ENCODE measurements around the gene TCF19. TPM values are rescaled to one million over a fixed set of nuclear protein-coding genes. Genes with fewer than 3 reads are reported as not detected.

The TCF19 gene
- total RNA-seq, 1 donor from 2014 or later = 34.1 TPM

GRCh38 chr6:31209137-31209536 lies 50.7 kb downstream of the TCF19 start:
- DNase-seq (ENCODE audit: low read depth) = no peak
- TF ChIP-seq CTCF (conservative IDR thresholded peaks at IDR 0.05; ENCODE audit: low read depth, low read length) = no peak
- no peak overlapping the region for H3K4me3 ChIP-seq (ENCODE audit: low read depth, low read length)

GRCh38 chr6:31210123-31210522 lies 51.7 kb downstream of the TCF19 start:
- no peak for TF ChIP-seq CTCF (conservative IDR thresholded peaks at IDR 0.05; ENCODE audit: low read depth, low read length)
- no peak for DNase-seq (ENCODE audit: low read depth)
- no peak overlapping the region for H3K4me3 ChIP-seq (ENCODE audit: low read depth, low read length)

GRCh38 chr6:31210741-31211532 lies 52.5 kb downstream of the TCF19 start:
- no peak for DNase-seq (ENCODE audit: low read depth)
- no peak overlapping the region for H3K4me3 ChIP-seq (ENCODE audit: low read depth, low read length)
- TF ChIP-seq CTCF (conservative IDR thresholded peaks at IDR 0.05; ENCODE audit: low read depth, low read length) = no peak

Other genes starting within 250 kb of the TCF19 start
- gene VARS2, start 244.4 kb upstream of the TCF19 start, total RNA-seq = 28.1 and 48.5 TPM in 2 replicates
- gene SFTA2, start 226.4 kb upstream of the TCF19 start, total RNA-seq = 8.2 and 8.7 TPM in 2 replicates
- gene MUCL3, start 217.6 kb upstream of the TCF19 start, total RNA-seq = under 0.01 and 0.07 TPM in 2 replicates
- not detected in 2 replicates for gene MUC21, start 174.9 kb upstream of the TCF19 start, total RNA-seq
- gene MUC22, start 148.1 kb upstream of the TCF19 start, total RNA-seq = 0.06 TPM in 1 of 2 replicates, not detected in the other
- gene C6orf15, start 46.0 kb upstream of the TCF19 start, total RNA-seq = 0.29 and 0.43 TPM in 2 replicates
- gene PSORS1C1, start 43.8 kb upstream of the TCF19 start, total RNA-seq = 1.1 and 2.8 TPM in 2 replicates
- gene CDSN, start 38.1 kb upstream of the TCF19 start, total RNA-seq = not detected in 2 replicates
- not detected in 2 replicates for gene PSORS1C2, start 19.5 kb upstream of the TCF19 start, total RNA-seq
- gene CCHCR1, start 787 bp upstream of the TCF19 start, total RNA-seq = 23.2 and 28.2 TPM in 2 replicates
- gene POU5F1, start 12.1 kb downstream of the TCF19 start, total RNA-seq = 2.1 and 5.1 TPM in 2 replicates
- gene HLA-C, start 113.5 kb downstream of the TCF19 start, total RNA-seq = 174 and 314 TPM in 2 replicates
- 41.2 and 225 TPM in 2 replicates for gene HLA-B, start 198.6 kb downstream of the TCF19 start, total RNA-seq
- gene MICA, start 245.0 kb downstream of the TCF19 start, total RNA-seq = 25.7 and 46.8 TPM in 2 replicates

All from epithelial cell of proximal tubule (primary cell).